Fibroblast of the conjunctiva (primary cell): Measurements from ENCODE around the gene TRNP1.

ENCODE experiments used
- DNase-seq: peaks from one replicate; pipeline ENCODE4 v3.0.0-alpha.2; 2010; ENCODE audit warnings: low read depth

TRNP1 gene

DNA sequence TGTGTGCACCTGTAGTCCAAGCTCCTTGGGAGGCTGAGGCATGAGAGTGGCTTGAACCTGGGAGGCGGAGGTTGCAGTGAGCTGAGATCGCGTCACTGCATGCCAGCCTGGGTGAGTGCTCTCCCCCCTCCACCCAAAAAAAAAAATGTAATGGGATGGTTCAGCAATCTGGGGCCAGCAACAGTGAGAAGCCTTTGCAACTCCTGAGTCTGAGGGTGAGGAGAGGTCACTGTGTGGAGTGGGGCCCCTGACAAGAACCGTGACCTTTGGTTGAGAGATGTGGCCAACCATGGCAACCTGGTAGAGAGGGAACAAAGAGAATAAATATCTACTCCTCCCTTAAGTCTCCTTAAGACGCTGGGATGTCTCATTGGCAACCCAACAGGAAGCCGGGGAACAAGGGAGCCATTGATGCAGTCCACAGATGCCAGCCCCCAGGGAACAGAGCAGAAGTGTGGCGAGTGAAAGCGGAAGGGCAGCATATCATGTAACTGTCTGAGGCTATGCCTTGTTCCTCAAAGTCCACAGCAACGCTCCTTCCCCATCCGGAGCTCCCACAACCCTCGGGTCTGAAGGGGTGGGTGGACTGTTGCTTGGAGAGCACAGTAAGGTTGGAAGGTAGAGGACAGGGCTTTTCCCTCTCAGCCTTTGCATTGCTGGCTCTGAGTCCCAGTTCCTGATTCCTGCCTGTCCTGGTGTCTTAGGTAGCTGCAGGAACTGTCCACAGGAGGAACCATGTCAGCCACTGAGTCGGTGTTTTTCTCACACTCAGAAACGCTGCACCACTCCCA, 8.3 kb downstream of the TRNP1 start:
- DNase-seq: no peak

DNA sequence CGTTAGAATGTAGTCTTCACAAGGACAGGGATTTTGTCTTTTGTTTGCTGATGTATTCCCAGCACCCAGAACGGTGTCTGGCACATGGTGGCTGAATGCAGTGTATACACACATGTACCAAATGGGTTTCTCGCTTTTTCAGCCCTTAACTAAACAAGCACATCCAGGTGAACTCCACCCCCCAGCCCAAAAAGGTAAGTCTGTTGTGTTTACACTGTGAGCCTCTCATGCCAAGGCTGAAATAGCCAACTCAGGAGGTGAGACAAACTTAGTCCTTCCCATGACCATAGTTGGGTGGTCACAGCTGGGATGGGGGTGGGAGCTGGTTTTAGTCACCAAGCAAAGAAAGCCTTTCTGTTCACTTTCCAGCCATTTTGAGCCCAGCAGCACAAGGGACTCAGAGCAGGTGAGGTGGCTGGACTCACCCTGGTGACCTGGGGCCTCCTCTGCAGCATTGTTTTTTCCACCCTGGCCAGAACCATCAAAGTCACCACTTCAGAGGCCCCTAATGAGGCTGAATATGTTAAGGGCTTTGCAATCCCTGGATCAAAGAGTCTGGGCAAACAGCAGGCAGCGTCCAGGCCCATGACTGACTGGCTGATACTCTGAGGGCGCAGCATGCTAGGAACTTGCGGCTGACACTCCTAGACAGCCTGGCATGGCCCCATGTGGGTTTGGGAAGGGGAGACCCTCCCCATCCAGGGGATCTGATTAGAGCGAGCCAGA, 10.4 kb downstream of the TRNP1 start:
- DNase-seq: no peak

DNA sequence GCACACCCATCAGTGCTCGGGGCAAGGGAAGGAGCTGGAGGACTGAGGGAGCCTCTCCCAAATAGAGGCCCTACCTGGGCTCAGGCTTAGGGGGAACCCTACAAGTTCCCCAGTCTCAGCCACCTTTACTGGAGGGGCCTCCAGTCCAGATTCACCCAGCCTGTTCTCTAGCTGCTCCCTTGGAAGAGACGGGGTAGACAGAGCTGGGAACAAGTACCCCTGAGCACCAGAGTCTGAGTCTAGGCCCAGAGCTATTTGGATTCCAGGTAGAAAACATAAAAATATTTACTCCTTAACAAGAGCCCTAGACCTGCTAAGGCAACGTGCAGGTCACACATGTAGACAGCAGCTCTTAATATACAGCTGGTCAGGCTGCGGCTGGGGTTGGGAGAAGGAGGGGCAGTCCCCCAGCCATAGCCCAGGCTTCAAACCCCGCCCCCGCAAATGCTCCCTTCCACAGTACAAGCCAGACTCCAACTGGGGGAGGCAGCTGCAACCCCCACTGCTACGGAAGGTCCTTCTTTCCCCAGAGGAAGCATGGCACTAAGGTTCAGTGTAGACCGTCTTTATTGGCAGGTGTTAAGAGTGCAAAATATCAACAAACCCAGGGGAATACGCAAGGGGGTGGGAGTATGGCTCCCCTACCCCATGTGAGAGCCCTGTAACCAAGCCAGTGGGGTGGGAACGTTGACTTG, 11.1 kb downstream of the TRNP1 start:
- DNase-seq: no peak

DNA sequence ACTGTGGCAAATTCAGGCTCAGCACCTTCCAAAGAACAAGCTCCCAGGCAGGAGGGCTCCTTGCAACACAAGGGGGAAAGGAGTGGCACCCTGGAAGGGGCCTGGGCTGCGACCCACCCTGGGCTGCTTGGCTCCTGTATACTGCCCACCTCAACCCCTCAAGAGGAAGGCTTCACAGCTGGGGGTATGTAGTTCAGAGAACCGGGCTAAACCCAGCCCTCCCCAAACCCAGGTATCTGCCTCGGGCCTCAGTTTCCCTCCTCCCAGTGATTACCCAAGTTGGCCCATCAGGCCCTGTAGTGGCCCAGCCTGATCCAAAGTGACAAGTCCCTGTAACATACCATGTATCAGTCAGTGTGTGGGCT, 11.7 kb downstream of the TRNP1 start:
- no peak for DNase-seq

DNA sequence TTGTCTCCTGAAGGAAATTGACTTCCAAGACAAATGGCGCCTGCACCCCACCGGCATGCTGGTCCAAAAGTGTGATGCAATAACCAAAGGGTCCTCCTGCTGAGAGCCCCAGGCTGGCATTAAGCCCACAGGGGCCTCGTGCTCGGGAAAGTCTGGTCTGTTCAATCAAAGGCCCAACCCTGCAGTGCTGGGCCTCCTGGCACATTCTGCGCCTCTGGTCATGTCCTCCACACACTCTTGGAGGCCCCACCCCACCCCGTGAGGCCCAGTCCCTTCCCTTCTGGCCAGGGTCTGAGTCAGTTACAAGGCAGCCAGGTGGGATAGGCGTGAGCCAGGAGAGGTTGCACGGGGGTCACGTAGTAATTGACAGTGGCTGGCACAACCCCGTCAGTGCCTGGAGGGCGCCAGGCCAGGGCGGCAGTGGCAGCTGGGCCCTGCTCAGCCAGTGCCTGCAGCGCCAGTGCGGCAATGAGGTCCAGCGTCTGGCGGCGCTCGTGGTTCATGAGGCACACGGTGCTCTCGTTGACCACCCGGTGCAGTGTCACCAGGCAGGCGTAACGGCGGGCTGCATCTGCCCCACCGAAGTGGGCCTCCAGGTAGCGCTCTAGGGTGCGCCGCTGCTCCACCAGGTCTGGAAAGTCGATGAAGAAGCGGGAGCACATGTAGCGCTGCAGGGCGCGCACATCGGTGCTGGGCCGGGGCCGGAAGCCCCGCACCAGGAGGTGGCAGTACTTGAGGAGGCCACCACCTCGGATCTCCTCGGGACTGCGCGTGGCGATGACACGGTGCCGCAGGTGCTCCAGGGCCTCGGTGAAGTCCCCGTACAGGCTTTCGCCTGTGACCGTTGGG, 12.4 kb downstream of the TRNP1 start:
- DNase-seq: no peak

DNA sequence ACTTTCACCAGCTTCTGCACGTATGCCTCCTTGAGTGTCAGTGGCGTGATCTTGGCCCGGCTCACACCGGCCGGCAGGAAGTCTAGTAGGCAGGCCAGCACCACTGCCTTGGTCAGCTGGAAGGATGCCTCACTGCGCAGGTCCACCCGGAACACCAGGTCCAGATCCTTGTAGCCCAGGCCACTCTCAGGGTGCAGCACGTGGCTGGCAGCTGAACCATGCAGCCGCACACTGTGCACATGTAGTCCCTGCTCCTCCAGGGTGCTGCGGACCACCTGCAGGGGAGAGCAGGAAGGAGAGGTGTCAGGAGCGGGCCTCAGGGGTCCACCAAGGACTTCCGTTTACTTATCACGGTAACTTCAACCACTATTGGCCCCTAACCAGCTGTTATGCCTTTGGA, 13.2 kb downstream of the TRNP1 start:
- no peak for DNase-seq

DNA sequence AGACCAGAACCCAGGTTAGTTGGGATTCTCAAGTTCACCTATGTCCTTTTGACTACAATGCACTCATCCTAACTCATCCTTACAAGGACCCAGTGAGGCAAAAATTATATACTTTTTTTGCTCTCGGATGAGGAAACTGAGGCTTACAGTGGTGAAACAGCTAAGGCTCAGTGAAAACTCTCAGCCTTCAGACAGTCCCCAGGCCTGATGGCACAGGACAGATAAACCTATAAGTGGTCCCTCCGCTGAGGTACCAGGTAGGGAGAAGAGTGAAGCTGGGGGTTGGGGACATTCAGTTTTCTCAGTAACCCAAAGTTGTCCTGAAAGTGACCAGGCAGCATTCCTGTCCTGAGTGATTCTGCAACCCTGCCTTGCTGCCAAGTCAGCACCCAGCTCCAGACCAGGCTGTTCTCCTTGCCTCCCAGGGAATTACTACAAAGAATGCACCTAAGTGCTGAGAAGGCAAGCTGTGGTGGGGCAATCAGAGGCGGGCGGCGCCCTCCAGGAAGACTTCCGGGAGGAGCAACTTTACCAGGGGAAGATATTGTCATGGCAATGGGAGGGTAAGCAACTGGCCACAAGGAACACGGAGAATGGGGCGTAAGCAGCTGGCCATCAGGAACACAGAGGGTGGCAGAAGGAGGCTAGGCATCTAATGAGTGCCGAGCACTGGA, 14.6 kb downstream of the TRNP1 start:
- DNase-seq: no peak

DNA sequence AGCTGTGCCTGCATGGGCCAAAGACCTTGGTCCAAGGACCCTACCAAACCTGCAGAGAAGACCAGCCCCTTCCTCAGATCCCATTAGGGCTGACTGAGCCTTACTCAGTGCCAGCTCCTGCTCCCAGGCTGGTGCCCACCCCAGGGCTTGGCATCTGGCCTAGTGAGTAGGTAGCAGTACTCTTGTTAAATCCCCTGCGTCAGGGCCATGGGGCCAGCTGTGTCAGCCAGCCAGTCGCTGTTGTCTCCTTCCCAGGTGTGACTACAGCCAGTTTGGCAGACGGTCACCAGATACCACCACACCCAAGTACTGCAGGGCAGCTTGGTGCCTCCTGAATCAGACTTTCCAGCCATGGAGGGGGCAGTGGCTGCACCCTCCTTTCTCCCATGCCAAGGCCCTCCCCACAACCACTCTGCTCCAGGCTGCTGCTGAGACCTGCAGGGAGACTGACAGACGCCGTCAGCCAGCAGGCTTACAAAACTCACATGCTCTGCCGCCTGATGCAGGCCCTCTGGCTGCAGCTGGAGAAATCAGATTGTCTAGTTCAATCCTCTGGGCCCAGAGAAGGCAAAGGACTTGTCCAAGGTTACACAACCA, 16.2 kb downstream of the TRNP1 start:
- no peak for DNase-seq

DNA sequence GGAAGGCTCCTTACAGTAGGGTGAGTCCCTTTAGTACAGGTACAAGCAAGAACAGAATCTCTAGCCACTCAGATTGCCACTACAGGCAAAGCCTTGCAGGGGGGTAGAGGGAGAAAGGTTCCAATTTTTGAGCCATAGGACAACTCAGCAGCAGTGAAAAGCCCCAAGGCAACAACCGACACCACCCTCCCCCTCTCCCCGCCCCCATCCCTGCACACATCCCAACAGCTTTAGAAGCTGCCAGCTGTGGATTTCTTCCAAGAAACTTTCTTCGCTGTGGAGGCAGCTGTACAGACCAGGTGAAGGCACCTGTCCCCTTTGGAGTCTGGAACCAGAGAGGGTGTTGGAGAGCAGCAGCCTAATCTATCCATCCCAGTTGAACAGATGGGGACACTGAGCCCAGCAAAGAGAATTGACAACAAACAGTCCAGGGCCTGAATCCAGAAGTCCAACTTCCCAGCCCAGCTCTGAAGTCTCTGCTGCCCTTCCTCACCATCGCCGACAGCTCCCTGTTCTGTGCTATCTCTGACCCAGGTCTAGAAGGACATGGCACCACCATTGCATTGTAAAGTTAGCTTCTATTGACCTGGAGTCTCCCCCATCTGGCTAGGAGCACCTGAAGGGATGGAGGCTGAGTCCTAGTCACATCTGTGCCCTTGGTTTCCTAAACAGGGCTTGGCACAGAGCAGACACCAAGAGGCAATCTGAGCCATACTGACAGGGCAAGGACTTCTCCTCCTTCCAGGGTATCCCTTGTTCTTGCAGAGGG, 16.9 kb downstream of the TRNP1 start:
- DNase-seq: no peak

DNA sequence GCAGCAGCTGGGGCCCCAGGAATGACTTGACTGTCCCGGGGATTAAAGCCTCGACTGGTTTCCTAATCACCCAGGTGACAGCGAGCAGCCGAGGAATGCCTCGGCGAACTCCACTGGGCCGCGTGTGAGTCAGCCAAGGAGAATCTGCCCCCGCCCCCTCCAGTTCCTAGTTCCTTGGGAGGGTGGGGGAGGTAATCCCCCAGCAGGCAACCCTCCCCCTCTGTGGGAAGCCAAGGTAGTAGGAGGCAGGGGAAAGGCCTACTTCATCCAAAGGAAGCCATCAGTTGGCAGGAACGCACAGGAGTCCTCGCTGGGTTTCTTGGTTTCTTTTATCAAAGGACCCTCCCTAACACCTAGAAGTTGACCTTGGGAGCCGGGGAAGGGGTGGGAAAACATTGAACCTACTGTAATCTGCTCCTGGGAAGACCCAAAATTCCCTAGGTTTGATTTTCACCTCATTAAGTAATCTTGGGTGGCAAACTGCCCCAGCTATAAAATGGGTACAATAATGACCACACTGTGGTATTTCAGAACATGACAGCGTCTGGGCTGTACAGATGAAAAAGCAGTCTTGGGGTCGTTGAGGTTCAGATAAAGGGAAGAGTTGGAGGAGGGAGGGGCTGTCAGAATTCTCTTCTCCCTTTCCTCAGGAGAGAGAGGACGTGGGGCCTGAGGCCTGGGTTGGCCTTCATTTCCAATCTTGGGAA, 17.7 kb downstream of the TRNP1 start:
- DNase-seq: no peak

DNA sequence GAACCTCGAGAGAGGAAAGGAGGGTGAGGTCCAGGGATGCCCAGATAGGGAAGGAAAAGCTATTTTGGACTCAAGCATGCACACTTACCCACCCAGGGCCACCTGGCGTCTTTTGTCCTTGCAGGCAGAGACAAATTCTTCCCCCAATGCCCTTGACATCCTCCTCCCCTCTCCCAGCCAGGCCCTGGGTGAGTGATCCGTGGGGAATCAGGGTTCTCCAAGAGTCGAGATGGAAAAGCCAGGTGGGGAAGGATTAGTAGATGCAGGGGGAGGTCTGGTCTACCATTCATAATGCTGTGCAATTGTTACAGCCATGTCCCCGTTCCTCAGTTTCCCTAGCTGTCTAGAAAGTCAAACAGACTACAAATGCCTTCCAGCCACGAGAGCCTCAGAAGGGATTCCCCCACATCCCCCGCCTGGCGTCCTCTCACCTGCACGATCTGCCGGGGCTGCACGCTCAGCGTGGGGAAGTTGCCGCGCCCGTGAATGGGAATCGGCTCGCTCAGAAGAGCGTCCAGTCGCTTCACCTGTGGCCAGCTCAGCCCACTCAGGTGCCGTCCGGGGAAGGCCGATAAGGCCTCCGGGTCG, 18.6 kb downstream of the TRNP1 start:
- DNase-seq: no peak

DNA sequence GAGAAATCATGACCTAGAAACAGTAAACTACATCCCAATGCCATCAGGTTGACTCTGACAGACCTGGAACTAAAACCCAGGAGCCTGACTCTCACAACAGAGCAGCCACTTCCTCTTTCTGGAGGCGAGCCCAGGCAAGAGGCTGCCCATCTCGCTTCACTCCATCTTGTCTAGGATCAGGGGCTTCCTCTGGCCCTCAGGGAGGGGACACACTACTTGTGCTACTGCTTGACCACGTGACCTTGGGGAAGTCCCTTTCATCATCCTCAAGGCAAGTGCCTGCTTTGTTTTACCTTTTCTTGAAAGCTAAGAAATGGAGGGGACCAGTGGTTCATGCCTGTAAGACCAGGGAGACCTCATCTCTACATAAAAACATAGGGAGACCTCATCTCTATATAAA, 21.8 kb downstream of the TRNP1 start:
- DNase-seq: no peak

DNA sequence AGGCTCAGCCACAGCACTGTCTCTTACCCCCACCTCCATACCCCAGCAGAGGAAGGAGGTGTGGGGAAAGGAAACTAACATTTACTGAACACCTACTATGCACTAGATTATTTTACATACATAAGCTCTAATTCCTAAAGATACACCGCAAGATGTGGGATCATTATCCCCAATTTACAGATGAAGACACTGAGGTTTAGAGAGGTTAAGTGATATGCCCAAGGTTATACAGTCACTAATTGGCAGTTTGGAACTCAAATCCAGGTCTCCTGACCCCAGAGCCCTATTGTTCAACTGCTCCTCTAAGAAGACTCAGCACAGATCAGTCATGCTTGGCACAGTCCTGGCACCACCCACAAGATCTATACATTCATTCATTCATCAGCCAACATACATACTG, 22.9 kb downstream of the TRNP1 start:
- no peak for DNase-seq

DNA sequence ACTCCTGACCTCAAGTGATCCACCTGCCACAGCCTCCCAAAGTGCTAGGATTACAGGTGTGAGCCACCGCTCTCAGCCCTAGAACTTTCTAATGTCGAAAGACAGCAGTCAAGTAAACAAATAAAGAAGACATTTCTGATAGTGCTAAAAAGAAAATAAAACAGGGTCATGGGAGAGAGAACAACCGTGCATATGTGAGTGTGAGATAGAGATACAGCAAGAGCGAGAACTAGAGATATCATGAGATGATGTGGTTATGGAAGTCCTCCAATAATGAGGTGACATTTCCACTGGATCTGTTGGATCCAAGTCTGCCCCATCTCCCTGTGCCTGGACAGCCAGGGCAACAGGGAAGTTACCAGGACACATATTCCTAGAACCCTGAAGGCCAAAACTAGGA, 23.7 kb downstream of the TRNP1 start:
- DNase-seq: no peak

DNA sequence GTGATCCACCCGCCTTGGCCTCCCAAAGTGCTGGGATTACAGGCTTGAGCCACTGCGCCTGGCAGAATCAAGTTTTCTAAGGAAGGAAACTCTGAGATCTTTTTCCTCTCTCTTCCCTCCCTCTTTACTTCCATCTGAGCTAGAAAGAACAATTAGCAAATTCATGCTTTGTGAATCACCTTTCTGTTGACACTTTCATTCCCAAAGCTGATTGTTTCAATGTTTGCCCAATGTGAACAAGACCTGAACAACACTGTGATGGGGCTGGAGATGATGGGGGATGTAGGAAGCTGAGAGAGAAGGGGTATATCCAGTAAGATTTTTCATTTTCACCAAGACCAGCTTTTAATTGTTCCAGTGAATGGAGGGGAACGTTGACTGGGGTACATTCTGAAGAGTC, 24.8 kb downstream of the TRNP1 start:
- no peak for DNase-seq

DNA sequence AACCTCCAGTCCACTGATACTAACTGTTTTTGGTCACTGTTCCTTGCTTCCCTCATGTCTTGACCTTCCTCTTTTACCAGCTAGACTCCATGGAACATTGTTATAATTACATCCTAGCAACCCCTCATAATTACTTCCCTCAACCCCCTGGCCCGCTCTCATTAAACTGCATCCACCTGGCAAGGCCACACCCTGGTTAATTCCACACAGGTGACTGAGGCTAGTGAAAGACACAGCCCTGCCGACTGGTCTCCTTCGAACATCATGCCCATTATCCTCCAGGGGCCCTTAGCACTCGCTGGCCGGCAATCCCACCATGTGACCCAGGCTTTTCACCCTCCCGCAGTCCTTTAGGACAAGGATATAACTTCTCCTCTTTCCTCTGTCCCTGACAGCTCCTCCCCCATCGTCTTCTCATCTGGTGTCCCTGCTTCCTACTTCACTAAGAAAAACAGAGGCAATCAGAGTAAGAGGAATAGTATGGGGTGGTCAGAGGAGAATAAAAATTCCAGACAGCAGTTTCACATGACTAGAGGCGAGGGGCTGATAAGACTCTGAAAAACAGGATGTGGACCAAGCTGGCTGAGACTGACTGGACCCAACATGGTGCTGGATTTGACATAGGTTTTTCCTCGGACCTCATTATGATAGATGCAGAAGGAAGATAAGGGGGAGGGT, 28.0 kb downstream of the TRNP1 start:
- no peak for DNase-seq

DNA sequence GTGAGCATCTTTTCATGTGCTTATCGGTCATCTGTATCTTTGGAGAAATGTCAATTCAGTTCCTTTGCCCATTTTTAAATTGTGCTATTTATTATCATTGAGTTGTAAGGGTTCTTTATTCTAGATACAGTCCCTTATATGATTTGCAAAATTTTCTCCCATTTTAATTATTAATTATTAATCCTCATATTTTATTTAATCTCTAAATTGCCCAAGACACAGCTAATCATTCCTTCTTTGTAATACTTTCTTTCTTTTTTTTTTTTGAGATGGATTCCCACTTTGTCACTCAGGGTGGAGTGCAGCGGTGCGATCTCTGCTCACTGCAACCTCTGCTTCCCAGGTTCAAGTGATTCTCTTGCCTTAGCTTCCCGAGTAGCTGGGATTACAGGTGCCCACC, 32.2 kb downstream of the TRNP1 start:
- DNase-seq: no peak

DNA sequence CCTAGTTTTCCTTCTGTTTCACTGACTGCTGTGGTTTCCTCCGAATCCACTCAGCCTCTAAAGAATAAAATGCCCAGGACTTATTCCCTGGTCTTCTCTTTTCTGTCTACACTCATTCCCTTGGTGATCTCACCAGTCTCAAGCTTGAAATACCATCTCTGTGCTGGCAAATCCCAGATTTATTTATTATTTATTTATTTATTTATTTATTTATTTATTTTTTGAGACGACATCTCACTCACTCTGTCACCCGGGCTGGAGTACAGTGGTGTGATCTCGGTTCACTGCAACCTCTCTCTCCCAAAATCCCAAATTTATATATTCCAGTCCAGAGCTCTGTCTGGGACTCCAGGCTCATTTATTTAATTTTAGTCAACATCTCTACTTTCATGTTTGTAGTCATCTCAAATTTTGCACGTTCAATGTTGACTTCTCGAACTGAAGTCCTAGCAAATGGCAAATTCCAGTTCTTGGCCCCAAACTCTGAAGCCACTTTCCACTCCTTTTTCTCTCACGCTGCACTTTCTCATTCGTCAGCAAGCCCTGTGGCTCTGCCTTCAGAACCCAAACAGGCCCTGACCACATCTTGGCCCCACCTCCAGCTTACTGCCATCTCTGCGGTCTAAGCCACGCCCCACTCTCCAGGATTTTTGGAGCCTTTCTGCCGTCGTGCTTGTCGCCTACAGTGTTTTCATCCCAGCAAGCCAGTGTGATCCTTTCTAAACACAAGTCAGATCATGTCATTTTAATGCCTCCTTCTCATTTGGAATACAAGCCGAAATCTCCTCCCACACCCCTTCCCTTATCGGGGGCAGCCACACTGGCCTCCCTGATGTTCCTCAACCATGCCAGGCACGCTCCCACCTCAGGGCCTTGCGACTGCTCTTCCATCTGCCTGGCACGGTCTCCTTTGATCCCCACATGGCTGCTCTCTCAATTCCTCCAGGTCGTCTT, 33.4 kb downstream of the TRNP1 start:
- DNase-seq: no peak
